AML-193 (cell line): ENCODE data around the gene CCDC7.
"Not testable (repeated sequence)": the region's sequence is repeated elsewhere in the genome, so short reads cannot be mapped to it uniquely, and the experiment has no call there.

Experiments
- DNase-seq, 2 experiments: peaks; one replicate each; lab custom pipeline; 2025; lab: John Stamatoyannopoulos, UW

Gene CCDC7

DNA sequence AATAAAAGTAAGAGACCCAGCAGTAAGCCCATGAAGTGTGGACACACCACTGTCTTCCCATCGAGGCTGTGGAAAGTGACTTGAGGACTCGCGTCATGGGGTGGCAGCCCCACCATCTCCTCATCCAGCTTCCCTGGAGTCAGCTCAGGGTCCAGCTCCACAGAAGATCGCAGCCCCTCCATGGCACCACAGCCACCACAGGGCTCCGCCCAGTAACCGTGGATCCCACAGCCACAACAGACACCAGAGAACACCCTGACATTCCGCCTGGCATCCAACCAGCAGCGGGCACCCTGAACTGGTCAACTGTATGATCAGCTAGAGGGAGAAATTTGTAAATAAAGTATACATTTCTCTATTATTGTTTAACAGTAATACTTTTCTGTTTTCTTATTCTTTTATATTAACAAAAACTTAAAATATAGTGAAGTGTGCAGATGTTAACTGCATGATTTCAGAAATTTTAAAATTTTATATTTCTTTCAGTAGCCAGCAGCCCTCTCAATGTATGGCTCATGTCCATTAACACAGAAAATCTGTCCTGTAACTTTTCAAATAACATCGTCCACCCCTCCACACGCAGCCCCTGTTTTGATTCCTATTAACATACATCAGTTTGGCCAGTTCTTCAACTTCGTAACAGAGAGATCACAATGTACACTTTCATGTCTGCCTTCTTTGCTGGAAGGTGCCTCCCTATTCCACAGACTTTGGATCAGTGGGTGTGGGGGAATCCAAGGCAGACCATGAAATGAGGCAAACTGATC, 442.4 kb downstream of the CCDC7 start:
- DNase-seq = no peak

DNA sequence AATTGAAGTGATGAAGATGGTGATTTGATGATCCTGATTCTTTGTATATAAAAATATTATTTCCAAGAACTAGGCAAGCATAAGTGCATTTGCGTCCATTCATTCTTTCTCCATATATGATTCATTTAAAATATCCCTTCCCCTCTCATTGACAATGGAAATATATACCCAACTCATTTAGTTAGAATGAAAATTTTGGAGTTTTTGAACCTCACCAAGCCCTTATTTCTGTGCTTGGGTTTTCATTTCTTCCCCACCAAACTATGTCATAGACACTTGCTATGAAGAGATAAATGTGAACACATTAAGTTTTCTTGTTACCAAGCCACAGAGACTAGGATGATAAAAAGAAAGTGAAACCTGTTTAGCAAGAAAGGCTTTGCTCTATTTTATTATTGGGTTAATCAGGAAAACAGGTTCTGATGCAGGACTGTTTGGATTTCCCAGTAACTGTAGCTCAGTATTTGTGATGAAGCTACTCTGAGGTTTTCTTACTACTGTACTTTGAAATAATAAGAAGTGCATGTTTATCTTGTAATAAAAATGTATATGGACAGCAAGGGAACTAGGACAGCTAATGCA, 443.8 kb downstream of the CCDC7 start:
- DNase-seq = no peak

DNA sequence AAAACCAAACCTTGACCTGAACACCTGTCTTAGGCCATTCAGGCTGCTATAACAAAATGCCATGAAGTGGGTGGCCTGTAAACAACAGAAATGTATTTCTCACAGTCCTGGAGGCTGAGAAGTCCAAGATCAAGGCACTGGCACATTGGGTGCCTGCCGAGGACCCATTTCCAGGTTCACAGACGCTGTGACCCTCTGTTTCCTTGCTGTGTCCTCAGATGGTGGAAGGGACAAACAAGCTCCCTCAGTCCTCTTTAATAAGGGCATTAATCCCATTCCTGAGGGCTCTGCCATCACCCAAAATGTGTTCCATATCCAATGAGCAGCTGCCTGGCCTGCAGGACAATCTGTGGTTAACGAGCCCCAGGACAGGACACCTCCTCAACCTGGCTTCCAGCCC, 444.5 kb downstream of the CCDC7 start:
- DNase-seq = no peak

DNA sequence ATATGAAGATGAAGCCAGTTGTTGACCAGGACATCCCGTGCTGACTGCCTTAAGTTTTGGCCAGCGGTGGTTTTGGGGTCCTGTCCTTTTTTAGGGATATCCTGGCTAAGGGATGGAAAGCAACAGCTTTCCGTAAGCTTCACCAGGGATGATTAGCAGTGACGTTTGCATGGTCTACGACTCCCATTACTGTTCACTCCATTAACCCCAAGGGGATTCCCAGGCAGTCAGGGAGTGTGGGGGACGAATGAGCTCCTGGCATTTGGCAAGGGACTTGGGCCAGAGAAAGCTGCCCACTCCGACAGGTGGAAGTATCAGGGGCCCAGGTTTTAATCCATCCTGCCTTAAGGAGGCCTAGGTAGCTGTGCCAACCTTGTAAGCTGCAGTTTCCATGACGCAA, 445.3 kb downstream of the CCDC7 start:
- DNase-seq = no peak

DNA sequence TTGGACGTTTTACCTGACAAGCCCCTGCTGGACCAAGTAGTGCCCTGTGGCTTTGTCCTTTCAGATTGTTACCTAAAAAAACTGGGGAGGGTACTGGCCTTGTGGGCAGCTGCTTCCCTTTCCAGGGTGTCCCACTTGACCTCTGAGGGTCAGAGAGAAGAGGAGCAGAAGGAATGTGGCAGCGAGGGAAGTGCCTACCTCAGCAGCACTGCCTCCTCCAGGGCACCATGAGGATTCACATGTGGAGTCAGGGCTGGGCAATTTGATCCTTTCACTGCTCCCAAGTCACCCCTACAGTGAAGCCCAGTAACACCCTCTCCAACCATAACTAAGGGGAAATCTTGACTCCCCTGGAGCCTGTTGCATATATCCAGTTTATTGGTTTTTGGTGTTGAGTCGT, 447.5 kb downstream of the CCDC7 start:
- DNase-seq = no peak

DNA sequence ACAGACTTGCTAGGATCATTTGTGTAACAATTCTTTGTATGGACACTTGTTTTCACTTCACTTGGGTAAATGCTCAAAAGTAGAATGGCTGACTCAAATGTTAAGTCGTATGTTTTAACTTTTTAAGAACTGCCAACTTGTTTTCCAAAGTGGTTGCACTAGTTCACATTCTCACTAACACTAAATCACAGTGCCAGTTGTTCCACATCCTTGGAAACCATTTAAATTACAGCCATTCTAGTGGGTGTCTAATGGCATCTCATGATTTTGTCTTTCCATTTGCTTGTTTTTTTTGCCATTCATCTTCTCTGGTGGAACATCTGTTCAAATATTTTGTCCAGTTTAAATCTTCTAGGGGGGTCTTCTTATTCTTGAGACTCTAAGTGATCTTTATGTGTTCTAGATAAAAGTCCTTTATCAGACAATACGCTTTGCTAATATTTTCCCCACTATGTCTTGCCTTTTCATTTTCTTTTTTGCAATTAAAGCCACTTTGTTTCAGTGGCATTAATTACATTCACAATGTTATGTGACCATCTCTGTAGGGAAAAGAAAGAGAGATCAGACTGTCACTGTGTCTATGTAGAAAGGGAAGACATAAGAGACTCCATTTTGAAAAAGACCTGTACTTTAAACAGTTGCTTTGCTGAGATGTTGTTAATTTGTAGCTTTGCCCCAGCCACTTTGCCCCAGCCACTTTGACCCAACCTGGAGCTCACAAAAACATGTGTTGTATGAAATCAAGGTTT, 448.1 kb downstream of the CCDC7 start:
- DNase-seq = no peak

DNA sequence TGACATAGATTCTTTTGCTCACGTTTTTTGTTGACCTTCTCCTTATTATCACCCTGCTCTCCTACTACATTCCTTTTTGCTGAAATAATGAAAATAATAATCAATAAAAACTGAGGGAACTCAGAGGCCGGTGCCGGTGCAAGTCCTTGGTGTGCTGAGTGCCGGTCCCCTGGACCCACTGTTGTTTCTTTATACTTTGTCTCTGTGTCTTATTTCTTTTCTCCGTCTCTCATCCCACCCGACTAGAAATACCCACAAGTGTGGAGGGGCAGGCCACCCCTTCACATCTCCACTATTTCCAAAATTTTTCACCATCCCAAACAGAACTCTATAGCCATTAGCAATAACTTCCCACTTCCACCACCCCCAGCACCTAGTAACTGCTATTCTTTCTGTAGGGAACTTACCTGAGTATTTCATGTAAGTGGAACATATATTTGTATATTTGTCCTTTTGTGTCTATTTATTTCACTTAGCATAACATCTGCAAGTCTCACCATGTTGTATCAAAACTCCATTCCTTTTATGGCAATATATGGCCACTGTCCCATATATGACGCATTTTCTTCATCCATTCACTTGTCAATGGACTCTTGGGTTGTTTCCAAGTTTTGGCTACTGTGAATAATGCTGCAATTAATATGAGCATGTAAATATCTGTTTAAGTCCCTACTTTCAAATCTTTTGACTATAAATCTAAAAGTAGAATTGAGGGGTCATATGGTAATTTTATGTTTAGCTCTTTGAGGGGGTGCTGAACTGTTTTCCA, 449.4 kb downstream of the CCDC7 start:
- DNase-seq = not testable (repeated sequence)

DNA sequence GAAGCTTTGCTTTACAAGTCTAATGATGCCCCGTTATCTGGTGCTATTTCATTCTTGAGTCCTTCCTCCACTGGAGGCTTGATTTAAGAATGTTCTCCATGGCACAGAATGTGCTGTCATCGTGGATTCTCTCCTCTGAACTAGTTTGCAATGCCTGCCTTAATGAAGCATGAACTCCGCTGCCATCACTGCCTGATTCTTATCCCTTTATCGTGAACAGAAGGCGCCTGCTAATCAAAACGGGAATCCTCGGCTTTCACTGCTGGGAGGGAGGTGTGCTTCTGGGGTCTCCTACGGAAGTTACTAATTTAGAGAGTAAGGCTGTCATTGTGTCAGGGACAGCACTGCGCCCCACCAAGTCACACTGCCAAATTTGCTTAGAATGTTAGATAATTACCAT, 455.9 kb downstream of the CCDC7 start:
- no peak for DNase-seq

DNA sequence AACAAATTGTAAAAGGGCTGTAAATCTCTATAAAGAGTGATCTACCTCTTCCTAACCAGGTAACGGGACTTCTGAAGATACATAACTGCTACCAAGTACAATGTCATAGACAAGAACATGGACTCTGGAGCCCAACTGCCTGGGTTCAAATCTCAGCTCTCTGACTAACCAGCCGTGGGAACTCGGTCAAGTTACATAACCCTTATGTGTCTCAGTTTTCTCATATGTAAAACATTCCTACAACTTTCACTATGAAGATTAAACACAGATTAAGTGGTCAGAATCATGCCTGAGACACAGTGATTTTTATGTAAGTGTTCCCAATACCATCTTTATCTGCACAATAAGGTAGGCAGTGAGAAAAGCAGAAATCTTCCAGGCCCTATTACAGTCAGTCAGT, 459.5 kb downstream of the CCDC7 start:
- no peak for DNase-seq

DNA sequence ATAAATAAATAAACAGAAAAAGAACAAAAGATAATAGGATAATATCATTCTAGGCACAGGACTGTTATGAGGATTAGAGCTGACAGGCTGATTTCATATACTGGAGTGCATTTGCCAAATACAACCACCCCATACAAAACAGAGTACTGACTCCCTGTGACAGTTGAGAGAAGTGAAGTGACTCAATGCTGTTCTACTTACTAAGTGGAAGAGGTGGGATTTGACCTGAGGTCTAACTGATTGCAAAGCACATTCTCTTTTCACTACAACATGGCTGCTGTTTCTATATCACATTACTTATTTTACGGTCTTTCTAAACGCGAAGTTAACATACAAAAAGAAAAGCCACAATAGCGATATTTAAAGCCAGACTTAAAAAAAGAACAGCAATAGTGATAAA, 460.7 kb downstream of the CCDC7 start:
- no peak for DNase-seq

DNA sequence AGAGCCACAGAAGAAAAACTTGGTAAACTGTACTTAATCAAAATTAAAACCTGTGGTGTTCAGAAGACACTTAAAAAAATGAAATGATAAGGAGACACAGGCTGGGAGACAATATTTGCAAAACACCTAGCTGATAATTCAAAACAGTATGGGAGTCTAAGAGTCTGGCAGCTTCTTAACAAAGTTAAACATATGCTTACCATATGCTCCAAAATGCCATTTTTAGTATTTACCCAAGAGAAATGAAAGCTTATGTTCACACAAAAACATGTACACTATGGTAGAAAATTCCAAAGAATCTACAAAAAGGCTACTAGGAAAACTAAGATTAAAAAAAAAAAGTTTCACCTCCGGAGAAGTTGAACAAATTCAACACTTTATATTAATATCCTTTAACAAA, 463.5 kb downstream of the CCDC7 start:
- DNase-seq = no peak

DNA sequence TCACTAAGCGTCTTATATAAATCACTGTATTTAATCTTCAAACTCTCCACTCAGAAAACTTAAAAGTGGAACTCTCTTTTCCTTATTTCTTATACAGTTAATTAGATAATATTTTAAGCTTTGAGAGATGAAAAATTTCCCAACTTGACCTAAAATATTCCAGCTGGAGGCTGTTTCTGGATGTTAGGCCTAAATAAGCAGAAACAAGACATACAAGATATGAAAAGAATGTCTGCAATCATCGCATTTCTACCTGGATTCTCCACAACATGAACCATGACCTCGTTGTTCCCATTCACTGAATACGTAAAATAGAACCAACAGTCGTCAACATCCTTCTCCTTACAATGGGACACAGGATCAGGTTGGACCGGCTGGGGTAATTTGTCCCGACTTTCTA, 464.0 kb downstream of the CCDC7 start:
- not testable (repeated sequence) for DNase-seq

DNA sequence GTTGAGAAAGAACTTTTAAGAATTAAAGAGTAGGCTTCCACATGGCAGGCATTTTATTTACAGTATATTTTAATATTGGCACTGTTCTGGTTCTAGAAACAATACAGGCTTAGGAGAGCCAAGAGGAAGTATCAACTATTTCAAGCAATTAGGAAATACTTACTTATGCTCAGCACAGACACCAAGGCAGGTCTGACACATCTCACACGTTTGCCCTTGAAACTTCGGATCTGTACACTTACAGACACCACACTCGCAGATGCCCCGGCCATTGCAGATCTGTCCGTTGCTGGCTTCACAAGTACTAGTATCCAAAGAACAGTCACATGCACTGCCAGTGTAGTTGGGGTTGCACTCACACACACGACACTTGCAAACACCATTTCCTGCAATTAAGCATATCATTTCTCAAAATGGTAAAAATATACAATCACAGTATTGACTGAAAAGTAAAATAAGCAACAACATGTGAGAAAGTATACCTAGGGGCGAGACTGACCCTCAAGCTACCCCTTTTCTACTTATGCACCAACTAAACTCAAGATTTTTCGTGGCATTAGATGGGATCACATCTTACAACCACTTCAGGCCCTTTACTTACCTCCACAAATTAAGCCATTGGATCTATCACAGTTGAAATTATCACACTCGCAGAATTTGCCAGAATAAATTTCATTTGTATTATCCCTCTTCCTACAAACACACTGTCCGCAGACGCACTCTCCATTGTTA, 465.5 kb downstream of the CCDC7 start:
- DNase-seq = peak; percentile 14 to 33

DNA sequence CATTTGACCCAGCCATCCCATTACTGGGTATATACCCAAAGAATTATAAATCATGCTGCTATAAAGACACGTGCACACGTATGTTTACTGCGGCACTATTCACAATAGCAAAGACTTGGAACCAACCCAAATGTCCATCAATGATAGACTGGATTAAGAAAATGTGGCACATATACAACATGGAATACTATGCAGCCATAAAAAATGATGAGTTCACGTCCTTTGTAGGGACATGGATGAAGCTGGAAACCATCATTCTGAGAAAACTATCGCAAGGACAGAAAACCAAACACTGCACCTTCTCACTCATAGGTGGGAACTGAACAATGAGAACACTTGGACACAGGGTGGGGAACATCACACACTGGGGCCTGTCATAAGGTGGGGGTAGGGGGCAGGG, 471.9 kb downstream of the CCDC7 start:
- not testable (repeated sequence) for DNase-seq

DNA sequence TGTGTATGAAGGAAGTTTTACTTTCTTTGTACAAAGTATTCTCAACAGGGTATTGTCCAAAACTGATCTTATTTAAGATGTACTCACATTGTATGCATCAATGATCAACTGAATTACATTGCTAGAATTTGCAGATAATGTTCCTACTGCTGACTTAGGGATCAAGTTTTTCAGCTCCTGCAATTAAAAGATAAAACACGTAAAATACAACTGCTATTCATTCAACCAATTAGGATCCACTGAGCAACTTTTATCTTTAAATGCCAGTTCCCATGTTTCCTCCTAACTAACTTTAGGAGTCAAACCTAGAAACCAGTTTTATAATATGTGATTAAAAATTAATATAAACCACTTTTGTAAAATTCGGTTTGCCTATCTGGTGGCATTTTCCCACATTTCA, 476.2 kb downstream of the CCDC7 start:
- no peak for DNase-seq

DNA sequence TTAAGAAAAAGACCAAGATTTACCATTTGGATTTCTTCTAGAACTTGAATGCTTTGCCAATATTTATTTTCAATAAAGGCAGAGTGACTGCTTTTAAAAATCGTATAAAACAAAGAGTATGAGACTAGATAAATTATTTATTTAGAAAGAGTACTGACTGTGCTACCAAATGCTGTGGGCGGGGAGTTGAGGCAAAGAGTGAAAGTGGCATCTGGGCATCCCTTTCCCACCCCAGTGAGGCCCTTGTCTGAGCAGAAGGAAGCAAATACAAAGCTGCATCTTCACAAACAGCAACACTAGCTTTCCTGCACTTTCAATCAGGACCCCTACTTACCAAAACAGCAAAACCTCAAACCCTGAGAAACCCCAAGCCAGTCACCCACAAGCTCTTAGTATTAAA, 477.2 kb downstream of the CCDC7 start:
- no peak for DNase-seq

DNA sequence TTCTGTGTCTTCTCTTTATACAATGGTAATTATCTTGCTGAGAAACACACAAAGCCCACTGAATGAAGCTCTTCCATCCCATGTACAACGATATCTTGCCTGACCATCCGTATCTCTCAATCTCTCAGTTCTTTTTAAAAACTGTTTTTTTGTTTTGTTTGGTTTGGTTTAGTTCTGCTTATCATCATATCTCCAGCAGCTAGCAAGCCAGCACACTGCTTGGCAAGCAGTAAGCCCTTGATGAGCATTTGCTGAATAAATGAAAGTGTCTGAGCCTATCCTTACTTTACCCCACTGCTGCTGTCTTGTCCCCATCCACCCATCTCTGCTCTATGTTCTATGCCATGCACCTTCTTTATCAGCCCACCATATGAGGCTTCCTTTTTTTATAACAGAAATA, 477.9 kb downstream of the CCDC7 start:
- no peak for DNase-seq
